HCT116 (cell line): ENCODE data around the gene ZNHIT3. TPM values are rescaled to one million over a fixed set of nuclear protein-coding genes. Genes with fewer than 3 reads are reported as not detected.

ENCODE experiments used
- ATAC-seq: fragments of 200-7000 bp; cut with Tn5 transposase; 2 replicates; pipeline ENCODE4 v1.9.1; 2020; ENCODE audit warnings: mild to moderate bottlenecking, moderate library complexity
- BruUV-seq: library from RNA; stranded (reverse); fragments of 400-500 nt; replicated peaks from 2 replicates; lab custom pipeline; 2021; lab: Mats Ljungman, UMichigan
- CTCF ChIA-PET: fragments of 300-600 bp; sonication (Branson Sonifier 250); formaldehyde crosslinking; loops from one replicate; lab custom pipeline; 2021; ENCODE audit warnings: antibody characterized with exemption; lab: Charles Lee
- POLR2A ChIA-PET: fragments of 300-600, 350-600 bp; sonication (Branson Sonifier 250); formaldehyde crosslinking; loops from one replicate; lab custom pipeline; 2021; ENCODE audit warnings: antibody characterized with exemption; lab: Charles Lee
- RAD21 ChIA-PET, 2 experiments: fragments of 300-600 bp; sonication (Branson Sonifier 250); formaldehyde crosslinking; loops; one replicate each; lab custom pipeline; 2023; ENCODE audit warnings: low total read pairs in 2 of 2; ENCODE audit not compliant: uncharacterized antibody in 2 of 2, unreplicated experiment in 2 of 2, low non-redundant PET in 1 of 2; lab: Charles Lee
- DNase-seq: peaks from one replicate; pipeline ENCODE4 v3.0.0-alpha.2; 2010; ENCODE audit warnings: low read depth, low spot score
- H2AFZ ChIP-seq: fragments of 200-600 bp; shearing (Covaris generic), sonication (generic); 2 replicates; pipeline ENCODE4 v1.6.1; 2017; ENCODE audit warnings: low read depth, mixed run types, mixed read lengths, antibody characterized with exemption, low read length; ENCODE audit not compliant: poor library complexity, severe bottlenecking
- H3K27ac ChIP-seq: 2 replicates; pipeline ENCODE4 v1.5.1; 2012; ENCODE audit warnings: low read depth, low read length
- H3K27me3 ChIP-seq: fragments of 200-600 bp; sonication (generic); 2 replicates; pipeline ENCODE4 v1.6.1; 2016; ENCODE audit warnings: mixed run types, low read length, mixed read lengths; ENCODE audit not compliant: insufficient read depth
- H3K36me3 ChIP-seq, 2 experiments: fragments of 200-500 bp in 1 of 2; fragments of 200-600 bp in 1 of 2; sonication (Bioruptor generic) in 1 of 2; sonication (generic) in 1 of 2; 2 replicates each; pipeline versions ENCODE4 v1.5.1 to v1.6.1; 2014 to 2016; ENCODE audit warnings: low read length in 2 of 2, inconsistent platforms in 1 of 2, mixed read lengths in 1 of 2, mixed run types in 1 of 2; ENCODE audit not compliant: insufficient read depth in 2 of 2, control insufficient read depth in 1 of 2
- H3K4me1 ChIP-seq, 2 experiments: fragments of 200-600 bp in 1 of 2; sonication (generic) in 1 of 2; 2 replicates each; pipeline versions ENCODE4 v1.5.1 to v1.6.1; 2012 to 2017; ENCODE audit warnings: low read length in 2 of 2, inconsistent platforms in 1 of 2, mild to moderate bottlenecking in 1 of 2, mixed read lengths in 1 of 2, mixed run types in 1 of 2, moderate library complexity in 1 of 2; ENCODE audit not compliant: insufficient read depth in 2 of 2, control insufficient read depth in 1 of 2
- H3K4me2 ChIP-seq: fragments of 200-600 bp; sonication (generic); 2 replicates; pipeline ENCODE4 v1.6.1; 2017; ENCODE audit warnings: mixed run types, low read length, mixed read lengths
- H3K4me3 ChIP-seq, 2 experiments: fragments of 200-600 bp in 1 of 2; sonication (generic) in 1 of 2; replicated peaks in 1 of 2; 2 replicates each; pipeline ENCODE4 v1.5.1; 2011 to 2016; ENCODE audit warnings: low read length in 2 of 2, control low read depth in 1 of 2, low read depth in 1 of 2, mild to moderate bottlenecking in 1 of 2, mixed read lengths in 1 of 2, mixed run types in 1 of 2
- H3K79me2 ChIP-seq: fragments of 200-600 bp; sonication (generic); 2 replicates; pipeline ENCODE4 v1.6.1; 2017; ENCODE audit warnings: mild to moderate bottlenecking, mixed run types, low read length, moderate library complexity, mixed read lengths; ENCODE audit not compliant: insufficient read depth
- H3K9ac ChIP-seq: fragments of 200-600 bp; sonication (generic); 2 replicates; pipeline ENCODE4 v1.6.1; 2016; ENCODE audit warnings: low read length, mixed read lengths
- H3K9me2 ChIP-seq: fragments of 200-600 bp; sonication (generic), shearing (Covaris generic); 2 replicates; pipeline ENCODE4 v1.6.1; 2017; ENCODE audit warnings: mixed run types, mild to moderate bottlenecking, moderate library complexity; ENCODE audit not compliant: insufficient read depth
- H3K9me3 ChIP-seq, 2 experiments: fragments of 200-500 bp in 1 of 2; fragments of 200-600 bp in 1 of 2; sonication (Bioruptor generic) in 1 of 2; sonication (generic) in 1 of 2; 2 replicates each; pipeline ENCODE4 v1.6.1; 2014 to 2017; ENCODE audit warnings: low read length in 2 of 2, mixed read lengths in 2 of 2, inconsistent platforms in 1 of 2, low read depth in 1 of 2, mild to moderate bottlenecking in 1 of 2, mixed run types in 1 of 2, moderate library complexity in 1 of 2; ENCODE audit not compliant: control insufficient read depth in 1 of 2, insufficient read depth in 1 of 2
- H4K20me1 ChIP-seq: fragments of 200-600 bp; sonication (generic), shearing (Covaris generic); 2 replicates; pipeline ENCODE4 v1.6.1; 2017; ENCODE audit warnings: mixed run types, mild to moderate bottlenecking, moderate library complexity; ENCODE audit not compliant: insufficient read depth
- ELF1 ChIP-seq: IDR thresholded peaks from 2 replicates; pipeline ENCODE4 v1.6.1; 2012; ENCODE audit warnings: low read depth, borderline replicate concordance
- EZH2 ChIP-seq: fragments of 200-600 bp; sonication (generic); IDR thresholded peaks from 2 replicates; pipeline ENCODE4 v1.6.1; 2017; ENCODE audit warnings: antibody characterized with exemption, mixed run types
- JUND ChIP-seq: IDR thresholded peaks from 2 replicates; pipeline ENCODE4 v1.6.1; 2012
- POLR2AphosphoS5 ChIP-seq: IDR thresholded peaks from 2 replicates; pipeline ENCODE4 v1.6.1; 2011; ENCODE audit warnings: mild to moderate bottlenecking, low read depth, low read length, moderate library complexity
- SRF ChIP-seq: IDR thresholded peaks from 2 replicates; pipeline ENCODE4 v1.6.1; 2012; ENCODE audit warnings: low read depth
- intact Hi-C: fragments of 100-400 bp; cut with micrococcal nuclease; formaldehyde crosslinking; loops from 2 replicates; pipeline ENCODE4 v1.10.0; 2022
- total RNA-seq: library from RNA; stranded (reverse); gene quantifications from one replicate; pipeline ENCODE4 v1.2.1, GENCODE V29; 2021; ENCODE audit not compliant: unreplicated experiment
- TF ChIP-seq, protein P1 (sequence below), 3 experiments: fragments of 200-600 bp in 1 of 3; sonication (generic) in 1 of 3; IDR thresholded peaks in 2 of 3; conservative IDR thresholded peaks in 1 of 3; 2 replicates each; pipeline ENCODE4 v1.5.1; 2012 to 2017; ENCODE audit warnings: low read depth in 2 of 3, low read length in 2 of 3, antibody characterized with exemption in 1 of 3, borderline replicate concordance in 1 of 3, control low read depth in 1 of 3, mild to moderate bottlenecking in 1 of 3, mixed read lengths in 1 of 3, mixed run types in 1 of 3, moderate library complexity in 1 of 3; ENCODE audit not compliant: insufficient read depth in 1 of 3
- TF ChIP-seq, protein P2 (sequence below): IDR thresholded peaks from 2 replicates; pipeline ENCODE4 v1.6.1; 2012; ENCODE audit warnings: low read depth
- TF ChIP-seq, protein P3 (sequence below): IDR thresholded peaks from 2 replicates; pipeline ENCODE4 v1.6.1; 2011; ENCODE audit warnings: mild to moderate bottlenecking, low read length, moderate library complexity; ENCODE audit not compliant: insufficient replicate concordance; ENCODE audit errors: extremely low read depth

Gene ZNHIT3
- total RNA-seq, 1 experiment from 2014 or later, result 33.9 TPM

DNA sequence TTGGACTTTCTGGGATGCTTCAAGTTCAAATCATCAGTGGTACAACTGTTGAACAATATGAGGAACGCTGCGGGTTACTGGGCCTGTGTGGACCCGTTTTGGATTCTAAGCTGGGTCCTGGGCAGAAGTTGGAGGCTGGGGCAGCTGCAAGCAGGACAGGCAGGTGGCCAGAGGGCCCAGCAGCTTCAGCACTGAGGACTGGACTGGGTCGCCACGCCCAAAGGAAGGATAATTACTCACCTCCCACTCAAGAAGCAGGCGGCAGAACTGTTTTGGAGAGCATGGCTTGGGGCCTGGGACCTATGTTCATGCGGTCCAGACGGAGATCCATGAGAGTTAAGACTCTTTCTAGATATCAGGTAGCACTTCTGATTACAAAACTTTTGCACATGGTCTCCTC lies 1.5 kb upstream of the ZNHIT3 start:
- intact Hi-C loops, result no loop called here
- RAD21 ChIA-PET, result no interaction called here

More for the DNA sequence above, 1.5 kb upstream of the ZNHIT3 start:
- Histone ChIP-seq H3K9ac (no peak overlapping the region), H3K4me1 (peaks cover 4 to 24% of the 10 kb centered on the region in 2 experiments; a peak in 3 of 4 replicates), H3K27me3 (no peaks in the 10 kb centered on the region), H3K9me3 (no peaks in the 10 kb centered on the region), H3K4me2 (no peak overlapping the region), H3K36me3 (peaks cover 0 to 2% of the 10 kb centered on the region in 2 experiments; a peak in 1 of 4 replicates), H2AFZ (no peak overlapping the region), H4K20me1 (no peaks in the 10 kb centered on the region), H3K27ac (no peak overlapping the region), H3K4me3 (no peak overlapping the region), H3K79me2 (peaks cover 29% of the 10 kb centered on the region), H3K9me2 (no peaks in the 10 kb centered on the region)
- BruUV-seq, result no TSS peak
- DNase-seq, result no peak
- no peak for ATAC-seq
- ChIA-PET CTCF (interaction anchor here (1.6 kb wide), 1 partner anchor 49 kb away, joined by 4 read pairs; the partner anchor contains the start of genes MYO19 and PIGW), POLR2A (no interaction called here)
- TF ChIP-seq SRF, result no peak
- no peak for TF ChIP-seq JUND
- TF ChIP-seq, protein P1, sequence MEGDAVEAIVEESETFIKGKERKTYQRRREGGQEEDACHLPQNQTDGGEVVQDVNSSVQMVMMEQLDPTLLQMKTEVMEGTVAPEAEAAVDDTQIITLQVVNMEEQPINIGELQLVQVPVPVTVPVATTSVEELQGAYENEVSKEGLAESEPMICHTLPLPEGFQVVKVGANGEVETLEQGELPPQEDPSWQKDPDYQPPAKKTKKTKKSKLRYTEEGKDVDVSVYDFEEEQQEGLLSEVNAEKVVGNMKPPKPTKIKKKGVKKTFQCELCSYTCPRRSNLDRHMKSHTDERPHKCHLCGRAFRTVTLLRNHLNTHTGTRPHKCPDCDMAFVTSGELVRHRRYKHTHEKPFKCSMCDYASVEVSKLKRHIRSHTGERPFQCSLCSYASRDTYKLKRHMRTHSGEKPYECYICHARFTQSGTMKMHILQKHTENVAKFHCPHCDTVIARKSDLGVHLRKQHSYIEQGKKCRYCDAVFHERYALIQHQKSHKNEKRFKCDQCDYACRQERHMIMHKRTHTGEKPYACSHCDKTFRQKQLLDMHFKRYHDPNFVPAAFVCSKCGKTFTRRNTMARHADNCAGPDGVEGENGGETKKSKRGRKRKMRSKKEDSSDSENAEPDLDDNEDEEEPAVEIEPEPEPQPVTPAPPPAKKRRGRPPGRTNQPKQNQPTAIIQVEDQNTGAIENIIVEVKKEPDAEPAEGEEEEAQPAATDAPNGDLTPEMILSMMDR (IDR thresholded peaks at IDR 0.05 in 2 of 3, conservative IDR thresholded peaks at IDR 0.05 in 1 of 3; ENCODE audit: borderline replicate concordance in 1 of 3, insufficient read depth in 1 of 3, low read depth in 2 of 3, low read length in 2 of 3), result no peak
- TF ChIP-seq, protein P2, sequence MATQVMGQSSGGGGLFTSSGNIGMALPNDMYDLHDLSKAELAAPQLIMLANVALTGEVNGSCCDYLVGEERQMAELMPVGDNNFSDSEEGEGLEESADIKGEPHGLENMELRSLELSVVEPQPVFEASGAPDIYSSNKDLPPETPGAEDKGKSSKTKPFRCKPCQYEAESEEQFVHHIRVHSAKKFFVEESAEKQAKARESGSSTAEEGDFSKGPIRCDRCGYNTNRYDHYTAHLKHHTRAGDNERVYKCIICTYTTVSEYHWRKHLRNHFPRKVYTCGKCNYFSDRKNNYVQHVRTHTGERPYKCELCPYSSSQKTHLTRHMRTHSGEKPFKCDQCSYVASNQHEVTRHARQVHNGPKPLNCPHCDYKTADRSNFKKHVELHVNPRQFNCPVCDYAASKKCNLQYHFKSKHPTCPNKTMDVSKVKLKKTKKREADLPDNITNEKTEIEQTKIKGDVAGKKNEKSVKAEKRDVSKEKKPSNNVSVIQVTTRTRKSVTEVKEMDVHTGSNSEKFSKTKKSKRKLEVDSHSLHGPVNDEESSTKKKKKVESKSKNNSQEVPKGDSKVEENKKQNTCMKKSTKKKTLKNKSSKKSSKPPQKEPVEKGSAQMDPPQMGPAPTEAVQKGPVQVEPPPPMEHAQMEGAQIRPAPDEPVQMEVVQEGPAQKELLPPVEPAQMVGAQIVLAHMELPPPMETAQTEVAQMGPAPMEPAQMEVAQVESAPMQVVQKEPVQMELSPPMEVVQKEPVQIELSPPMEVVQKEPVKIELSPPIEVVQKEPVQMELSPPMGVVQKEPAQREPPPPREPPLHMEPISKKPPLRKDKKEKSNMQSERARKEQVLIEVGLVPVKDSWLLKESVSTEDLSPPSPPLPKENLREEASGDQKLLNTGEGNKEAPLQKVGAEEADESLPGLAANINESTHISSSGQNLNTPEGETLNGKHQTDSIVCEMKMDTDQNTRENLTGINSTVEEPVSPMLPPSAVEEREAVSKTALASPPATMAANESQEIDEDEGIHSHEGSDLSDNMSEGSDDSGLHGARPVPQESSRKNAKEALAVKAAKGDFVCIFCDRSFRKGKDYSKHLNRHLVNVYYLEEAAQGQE, result no peak
- TF ChIP-seq, protein P3, sequence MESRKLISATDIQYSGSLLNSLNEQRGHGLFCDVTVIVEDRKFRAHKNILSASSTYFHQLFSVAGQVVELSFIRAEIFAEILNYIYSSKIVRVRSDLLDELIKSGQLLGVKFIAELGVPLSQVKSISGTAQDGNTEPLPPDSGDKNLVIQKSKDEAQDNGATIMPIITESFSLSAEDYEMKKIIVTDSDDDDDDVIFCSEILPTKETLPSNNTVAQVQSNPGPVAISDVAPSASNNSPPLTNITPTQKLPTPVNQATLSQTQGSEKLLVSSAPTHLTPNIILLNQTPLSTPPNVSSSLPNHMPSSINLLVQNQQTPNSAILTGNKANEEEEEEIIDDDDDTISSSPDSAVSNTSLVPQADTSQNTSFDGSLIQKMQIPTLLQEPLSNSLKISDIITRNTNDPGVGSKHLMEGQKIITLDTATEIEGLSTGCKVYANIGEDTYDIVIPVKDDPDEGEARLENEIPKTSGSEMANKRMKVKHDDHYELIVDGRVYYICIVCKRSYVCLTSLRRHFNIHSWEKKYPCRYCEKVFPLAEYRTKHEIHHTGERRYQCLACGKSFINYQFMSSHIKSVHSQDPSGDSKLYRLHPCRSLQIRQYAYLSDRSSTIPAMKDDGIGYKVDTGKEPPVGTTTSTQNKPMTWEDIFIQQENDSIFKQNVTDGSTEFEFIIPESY, result no peak
- TF ChIP-seq EZH2, result no peak
- no peak for TF ChIP-seq ELF1
- no peak for TF ChIP-seq POLR2AphosphoS5
